HG02763 (cell line): ENCODE data around the gene LARGE1.
"Not testable (repeated sequence)": the region's sequence is repeated elsewhere in the genome, so short reads cannot be mapped to it uniquely, and the experiment has no call there.

Experiments used
- ATAC-seq: cut with Tn5 transposase; IDR thresholded peaks from one replicate; pipeline ENCODE4 v1.9.1; 2021; ENCODE audit warnings: mild to moderate bottlenecking, moderate library complexity; ENCODE audit not compliant: unreplicated experiment

LARGE1 gene

GRCh38 chr22:33858653-33859052, 61.6 kb downstream of the LARGE1 start:
- ATAC-seq: not testable (repeated sequence)

GRCh38 chr22:33857767-33858166, 62.5 kb downstream of the LARGE1 start:
- ATAC-seq: not testable (repeated sequence)

GRCh38 chr22:33854724-33855123, 65.6 kb downstream of the LARGE1 start:
- ATAC-seq: no peak

DNA sequence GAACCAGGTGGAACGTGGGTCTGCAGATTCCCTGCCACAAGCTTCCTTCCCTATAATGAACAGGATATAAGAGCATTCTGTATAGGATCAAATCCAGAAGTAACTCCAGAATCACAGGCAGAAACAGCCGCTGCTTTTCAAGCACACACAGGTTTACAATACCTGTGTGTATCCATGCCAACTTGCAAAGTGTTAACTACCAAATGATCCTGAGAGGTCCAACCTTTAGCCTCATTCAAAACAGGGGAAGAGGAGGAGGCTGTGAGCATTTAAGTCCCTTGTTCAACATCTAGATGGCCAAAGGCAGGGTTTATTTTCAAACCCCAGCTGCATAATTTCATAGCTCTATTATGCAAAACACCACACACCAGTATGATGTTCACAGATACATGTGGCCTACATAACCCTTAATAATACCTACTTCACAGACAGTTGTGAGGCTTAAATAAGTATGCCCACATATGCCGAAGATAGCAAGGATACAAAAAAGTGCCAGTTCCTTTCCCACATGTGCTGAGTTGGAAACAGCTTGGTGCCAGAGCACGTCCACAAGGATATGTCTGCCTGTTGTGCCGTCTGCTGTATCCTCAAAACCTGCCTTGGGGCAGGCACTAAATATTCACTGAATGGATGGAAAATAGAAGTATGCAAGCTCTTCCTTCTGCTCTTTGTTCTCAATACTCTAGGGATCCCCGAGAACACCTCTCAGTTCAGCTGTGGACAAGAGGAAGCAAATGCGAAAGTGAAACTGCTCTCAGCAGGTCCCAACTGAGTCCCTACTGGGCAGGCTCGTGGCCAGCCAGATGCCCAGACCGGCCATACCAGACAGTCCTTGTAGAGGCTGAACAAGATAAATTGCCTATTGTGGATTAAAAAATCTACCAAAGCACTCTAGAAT, 66.8 kb downstream of the LARGE1 start:
- peak; percentile 89 for ATAC-seq

- ATAC-seq: no peak
Observed at GRCh38 chr22:33851821-33852384, 68.4 kb downstream of the LARGE1 start.

DNA sequence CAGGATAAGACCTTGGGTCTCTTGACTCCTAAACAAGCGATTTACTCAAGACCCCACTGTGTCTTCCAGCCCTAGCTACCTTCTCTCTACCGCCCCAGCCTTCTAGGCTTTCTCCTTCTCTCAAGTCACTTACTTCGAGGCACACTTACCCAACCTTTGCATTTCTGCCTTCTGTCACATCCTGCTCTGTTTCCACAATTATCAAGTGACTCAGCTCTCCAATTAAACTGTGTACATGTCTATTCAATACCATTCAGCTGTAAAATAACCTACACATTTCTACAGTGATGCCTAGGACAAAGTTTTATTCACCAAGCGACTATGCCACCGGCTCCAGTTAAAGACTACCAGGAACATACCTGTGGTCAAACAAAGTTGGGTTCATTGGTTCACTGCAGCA, 69.0 kb downstream of the LARGE1 start:
- ATAC-seq: no peak

DNA sequence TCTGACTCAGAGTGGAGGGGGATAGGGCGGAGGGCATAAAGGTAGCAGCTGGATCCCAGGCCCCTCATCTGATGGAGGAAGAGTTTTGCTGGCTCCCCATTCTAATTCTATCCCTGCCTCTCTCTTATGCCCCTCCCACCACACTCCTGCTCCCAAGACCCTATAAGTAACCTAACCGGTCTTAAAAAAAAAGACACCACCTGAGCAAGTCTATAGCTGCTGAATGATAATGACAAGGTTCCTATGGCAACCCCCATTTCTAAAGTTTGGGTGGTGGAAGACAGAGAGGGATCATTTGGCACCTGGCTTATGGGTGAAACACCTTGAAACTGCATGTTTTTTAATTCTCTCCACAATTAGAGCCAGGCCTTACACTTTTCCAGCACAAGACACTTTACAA, 69.6 kb downstream of the LARGE1 start:
- ATAC-seq: no peak

- no peak for ATAC-seq
Observed at GRCh38 chr22:33850193-33850592, 70.1 kb downstream of the LARGE1 start.

DNA sequence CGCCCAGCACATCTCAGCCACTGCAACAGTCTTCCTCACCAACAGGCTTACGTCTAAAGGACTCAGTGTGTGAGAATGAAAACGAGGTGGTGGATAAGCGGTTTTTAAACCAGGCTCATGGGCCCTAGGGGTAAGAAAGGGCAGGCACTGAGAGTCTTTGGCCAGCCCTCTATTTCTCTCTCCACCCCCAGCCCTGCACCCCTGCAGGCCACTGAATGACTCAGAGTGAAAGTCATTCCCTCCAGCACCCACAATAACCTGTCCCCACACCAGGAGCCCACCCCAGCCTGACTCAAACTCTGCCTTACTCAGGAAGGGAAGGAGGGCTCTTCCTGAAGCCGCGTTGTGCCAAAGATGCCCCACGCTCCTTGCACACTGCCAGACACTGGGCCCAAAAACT, 72.0 kb downstream of the LARGE1 start:
- ATAC-seq: no peak

DNA sequence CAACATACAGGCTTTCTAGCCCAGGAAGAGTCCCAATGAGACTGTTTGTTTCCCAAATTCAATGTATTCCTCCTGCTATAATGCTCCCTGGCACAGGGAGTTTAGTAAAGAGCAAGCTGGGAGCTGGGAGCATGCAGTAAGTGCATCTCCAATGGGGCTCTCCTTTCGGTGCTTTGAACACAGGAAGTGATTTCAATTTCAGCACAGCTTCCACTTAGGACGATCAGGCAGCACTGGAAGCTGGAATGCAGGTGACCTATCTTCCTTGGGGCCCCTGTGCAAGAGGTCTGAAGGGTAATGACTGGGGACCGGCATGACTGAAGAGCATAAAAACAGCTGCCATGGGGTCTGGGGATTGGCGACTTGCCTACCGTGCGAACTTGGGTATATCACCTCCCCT, 76.0 kb downstream of the LARGE1 start:
- ATAC-seq: no peak

DNA sequence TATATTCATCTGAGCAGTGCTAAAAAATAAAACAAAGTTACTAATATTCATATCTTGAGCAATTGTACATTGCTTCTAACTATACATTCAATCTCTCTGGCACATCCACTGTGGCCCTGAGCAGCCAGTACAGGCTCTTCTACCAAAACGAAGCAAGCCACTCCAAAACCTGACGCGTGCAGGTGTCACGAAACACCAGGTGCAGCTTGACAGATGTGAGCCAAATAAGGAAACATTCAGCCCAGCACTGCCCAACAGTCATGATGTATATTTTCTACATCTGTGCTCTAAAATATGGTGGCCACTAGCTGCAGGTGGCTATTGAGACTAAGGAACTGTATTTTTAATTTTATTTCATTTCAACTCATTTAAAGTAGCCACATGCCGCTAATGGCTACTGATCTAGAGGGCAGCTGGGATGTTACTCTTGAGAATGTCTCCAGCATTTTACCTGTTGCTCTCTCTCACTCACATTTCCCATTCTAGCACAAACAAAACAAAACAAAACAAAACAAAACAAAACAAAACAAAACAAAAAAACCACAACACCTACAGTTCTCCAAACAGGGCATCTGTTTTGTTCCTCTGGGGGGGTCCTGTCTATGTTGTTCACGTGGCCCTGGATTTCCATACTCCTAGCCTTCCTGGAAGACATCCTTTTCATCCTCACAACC, 77.7 kb downstream of the LARGE1 start:
- peak; percentile 52 for ATAC-seq

DNA sequence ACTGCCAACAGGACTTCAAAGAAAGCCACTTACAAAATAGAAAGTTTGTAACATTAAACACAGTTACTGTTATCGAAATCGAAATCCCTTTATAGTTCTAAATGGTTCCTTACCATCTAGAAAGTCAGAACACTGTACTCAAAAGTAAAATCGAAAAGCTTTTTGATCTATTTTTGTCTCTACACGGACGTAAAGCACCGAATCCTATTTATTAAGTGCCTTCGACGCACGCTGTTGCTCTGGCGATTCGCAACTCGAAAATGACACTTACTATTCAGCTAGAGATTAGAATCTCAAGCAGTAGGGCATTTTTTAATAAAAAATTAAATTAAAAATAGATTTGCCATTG, 78.3 kb downstream of the LARGE1 start:
- ATAC-seq: no peak

- no peak for ATAC-seq
Observed at GRCh38 chr22:33841281-33842005, 78.8 kb downstream of the LARGE1 start.

DNA sequence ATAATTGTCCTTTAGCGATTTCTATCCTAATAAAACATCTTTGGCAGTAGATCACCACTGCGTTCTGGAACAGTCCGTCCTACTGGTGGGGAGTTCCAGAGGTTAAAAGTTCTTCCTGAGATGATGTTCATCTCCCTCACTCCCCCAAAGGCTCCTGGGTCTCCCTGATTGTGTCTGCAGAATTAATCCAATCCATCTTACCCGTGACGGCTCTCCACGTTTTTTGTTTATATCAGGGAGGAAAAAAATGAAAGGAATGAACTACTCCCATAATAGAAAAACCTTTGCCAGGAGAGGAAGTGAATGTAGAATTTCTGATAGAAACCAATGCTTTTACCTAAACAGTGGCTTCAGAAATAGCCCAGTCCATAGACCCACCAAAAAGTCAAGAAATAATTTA, 81.6 kb downstream of the LARGE1 start:
- no peak for ATAC-seq

DNA sequence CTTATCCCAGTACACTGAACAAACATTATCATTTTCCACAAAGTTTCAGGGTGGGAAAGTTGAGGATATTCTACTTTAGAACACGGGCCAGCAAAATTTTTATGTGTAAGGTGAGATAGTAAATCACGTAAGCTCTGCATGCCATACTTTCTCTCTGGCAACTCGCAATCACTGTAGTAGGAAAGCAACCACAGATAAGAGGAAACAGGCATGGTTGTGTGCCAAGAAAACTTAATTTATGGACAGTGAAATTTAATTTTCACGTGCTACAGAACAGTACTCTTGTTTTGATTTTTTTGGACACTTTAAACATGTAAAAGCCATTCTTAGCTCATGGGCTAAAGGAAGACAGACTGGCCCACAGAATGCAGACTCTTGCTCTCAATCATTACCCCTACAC, 82.5 kb downstream of the LARGE1 start:
- ATAC-seq: no peak

GRCh38 chr22:33835265-33835664, 85.0 kb downstream of the LARGE1 start:
- ATAC-seq: no peak

DNA sequence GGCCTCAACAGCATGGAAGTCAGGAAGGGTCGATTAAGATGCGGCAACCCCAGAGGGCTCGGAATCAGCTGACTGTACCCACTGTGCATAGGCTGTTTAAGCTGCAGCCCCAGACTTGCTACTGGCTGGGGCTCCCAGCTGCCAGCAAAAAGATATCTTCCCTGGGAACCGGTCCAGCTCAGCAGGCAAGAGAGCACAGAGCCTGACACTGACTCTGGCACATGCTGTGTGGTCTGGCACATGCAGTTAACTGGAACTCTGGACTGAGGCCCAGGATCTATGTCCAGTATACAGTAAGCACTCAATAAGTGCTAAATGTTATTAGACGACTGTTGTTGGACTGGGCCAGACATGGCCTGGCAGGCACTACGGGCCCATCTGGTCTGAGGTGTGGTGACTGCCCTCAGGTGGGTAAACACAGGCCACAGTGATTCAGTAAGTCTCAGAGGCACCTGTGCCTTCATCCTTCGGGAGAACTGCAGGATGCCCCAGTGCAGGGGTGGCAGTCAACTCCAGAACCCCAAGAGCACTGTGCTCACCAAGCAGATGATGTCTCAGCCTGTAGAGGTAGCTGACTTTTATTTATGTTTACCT, 87.6 kb downstream of the LARGE1 start:
- ATAC-seq: no peak

- ATAC-seq: no peak
Observed at GRCh38 chr22:33831651-33832050, 88.6 kb downstream of the LARGE1 start.

- no peak for ATAC-seq
Observed at GRCh38 chr22:33831207-33831606, 89.1 kb downstream of the LARGE1 start.

- no peak for ATAC-seq
Observed at GRCh38 chr22:33829546-33830280, 90.6 kb downstream of the LARGE1 start.
